Vagina (tissue), 2 donors: ENCODE measurements around the gene ARFGEF3. TPM values are rescaled to one million over a fixed set of nuclear protein-coding genes. Genes with fewer than 3 reads are reported as not detected.

ENCODE experiments used
- DNase-seq, 2 donors: peaks; one replicate each; pipeline ENCODE4 v3.0.0-alpha.2; 2017; ENCODE audit errors: extremely low spot score in 2 of 2
- H3K27ac ChIP-seq: fragments of 200-600 bp; sonication (generic); one replicate; pipeline ENCODE4 v1.5.1; 2019
- H3K27me3 ChIP-seq: fragments of 200-600 bp; sonication (generic); one replicate; pipeline ENCODE4 v1.5.1; 2019
- H3K36me3 ChIP-seq, 2 donors: fragments of 200-600 bp; sonication (generic); one replicate each; pipeline ENCODE4 v1.5.1; 2017 to 2019
- H3K4me1 ChIP-seq: fragments of 200-600 bp; sonication (generic); one replicate; pipeline ENCODE4 v1.5.1; 2019
- H3K4me3 ChIP-seq, 2 donors: fragments of 200-600 bp; sonication (generic); 1 replicate in 1 of 2; 2 replicates in 1 of 2; pipeline ENCODE4 v1.5.1; 2016 to 2019
- H3K9me3 ChIP-seq: fragments of 200-600 bp; sonication (generic); one replicate; pipeline ENCODE4 v1.5.1; 2019
- POLR2A ChIP-seq, 2 donors: fragments of 450-650 bp; IDR thresholded peaks; one replicate each; pipeline ENCODE4 v1.6.1; 2017; ENCODE audit warnings: antibody characterized with exemption in 2 of 2, mild to moderate bottlenecking in 2 of 2, moderate library complexity in 2 of 2
- POLR2AphosphoS5 ChIP-seq, 2 donors: sonication (generic); formaldehyde crosslinking; IDR thresholded peaks; one replicate each; pipeline ENCODE4 v1.9.0; 2017; ENCODE audit warnings: antibody characterized with exemption in 2 of 2, mild to moderate bottlenecking in 2 of 2, low read depth in 1 of 2; ENCODE audit not compliant: insufficient read depth in 1 of 2
- intact Hi-C: fragments of 100-400 bp; cut with DNase I; formaldehyde crosslinking; loops from one replicate; pipeline ENCODE4 v1.15.1; 2023
- total RNA-seq: library from RNA; depleted of rRNA; stranded (reverse); fragments of >200 nt; gene quantifications from one replicate; pipeline ENCODE4 v1.2.3, GENCODE V29; 2016
- TF ChIP-seq, protein P1 (sequence below), 3 experiments: fragments of 450-650 bp in 2 of 3; fragments of 200-600 bp in 1 of 3; sonication (generic) in 1 of 3; IDR thresholded peaks; one replicate each; pipeline ENCODE4 v1.5.1; 2017 to 2019; ENCODE audit warnings: antibody characterized with exemption in 3 of 3, mild to moderate bottlenecking in 2 of 3, moderate library complexity in 2 of 3

ARFGEF3 gene
- total RNA-seq, 1 donor from 2014 or later = 2.2 TPM

DNA sequence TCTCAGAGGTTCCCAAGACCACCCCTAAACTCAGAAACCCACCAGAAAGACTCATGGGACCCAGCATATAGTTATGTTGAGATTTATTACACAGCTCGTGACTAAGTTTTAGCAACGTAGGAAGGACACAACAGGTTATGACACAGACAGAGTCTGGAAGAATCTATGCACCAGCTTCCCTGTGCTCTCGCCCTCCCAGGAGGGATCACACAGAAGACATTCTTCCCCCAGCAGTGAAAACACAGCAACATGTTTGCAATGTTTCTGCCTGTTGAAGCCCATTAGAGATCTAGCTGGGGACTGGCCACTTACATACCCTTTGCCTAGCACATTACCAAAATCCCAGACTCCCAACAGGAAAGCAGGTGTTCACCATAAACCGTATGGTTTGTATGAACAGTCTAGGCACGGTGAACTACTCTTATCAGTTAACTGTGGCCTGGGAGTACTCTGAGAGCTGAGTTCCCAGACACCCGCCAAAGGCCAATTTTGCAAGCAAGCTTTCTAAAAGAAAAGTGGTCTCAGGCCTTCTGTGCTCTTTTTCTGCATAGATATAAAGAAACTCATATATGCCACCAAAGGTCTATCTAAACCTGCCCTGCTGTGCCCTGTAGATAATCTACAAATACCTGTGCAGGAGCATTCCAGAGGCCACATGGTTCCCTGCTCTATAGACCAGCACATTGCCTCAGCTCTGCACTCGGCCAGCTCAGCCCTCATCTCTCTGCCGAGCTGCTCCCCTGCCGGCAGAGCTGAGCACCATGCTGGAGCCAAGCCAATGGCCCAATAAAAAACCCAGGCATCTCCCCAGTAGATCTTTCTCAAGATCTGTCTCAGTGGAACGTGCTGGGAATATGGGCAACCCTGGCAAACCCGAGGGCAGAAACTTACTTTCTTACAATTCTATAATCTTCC lies 146.3 kb downstream of the ARFGEF3 start:
- intact Hi-C loops = no loop called here
- Histone ChIP-seq H3K4me3 (no peak overlapping the region), H3K36me3 (no peaks in the 10 kb centered on the region), H3K27me3 (no peaks in the 10 kb centered on the region), H3K9me3 (no peaks in the 10 kb centered on the region), H3K4me1 (no peaks in the 10 kb centered on the region), H3K27ac (peak overlapping the region; percentile 42)
- TF ChIP-seq POLR2AphosphoS5 (IDR thresholded peaks at IDR 0.05; ENCODE audit: insufficient read depth in 1 of 2, low read depth in 1 of 2) (no peak), POLR2A (IDR thresholded peaks at IDR 0.05) (no peak)
- TF ChIP-seq, protein P1, sequence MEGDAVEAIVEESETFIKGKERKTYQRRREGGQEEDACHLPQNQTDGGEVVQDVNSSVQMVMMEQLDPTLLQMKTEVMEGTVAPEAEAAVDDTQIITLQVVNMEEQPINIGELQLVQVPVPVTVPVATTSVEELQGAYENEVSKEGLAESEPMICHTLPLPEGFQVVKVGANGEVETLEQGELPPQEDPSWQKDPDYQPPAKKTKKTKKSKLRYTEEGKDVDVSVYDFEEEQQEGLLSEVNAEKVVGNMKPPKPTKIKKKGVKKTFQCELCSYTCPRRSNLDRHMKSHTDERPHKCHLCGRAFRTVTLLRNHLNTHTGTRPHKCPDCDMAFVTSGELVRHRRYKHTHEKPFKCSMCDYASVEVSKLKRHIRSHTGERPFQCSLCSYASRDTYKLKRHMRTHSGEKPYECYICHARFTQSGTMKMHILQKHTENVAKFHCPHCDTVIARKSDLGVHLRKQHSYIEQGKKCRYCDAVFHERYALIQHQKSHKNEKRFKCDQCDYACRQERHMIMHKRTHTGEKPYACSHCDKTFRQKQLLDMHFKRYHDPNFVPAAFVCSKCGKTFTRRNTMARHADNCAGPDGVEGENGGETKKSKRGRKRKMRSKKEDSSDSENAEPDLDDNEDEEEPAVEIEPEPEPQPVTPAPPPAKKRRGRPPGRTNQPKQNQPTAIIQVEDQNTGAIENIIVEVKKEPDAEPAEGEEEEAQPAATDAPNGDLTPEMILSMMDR (IDR thresholded peaks at IDR 0.05) = no peak
- DNase-seq = no peak

DNA sequence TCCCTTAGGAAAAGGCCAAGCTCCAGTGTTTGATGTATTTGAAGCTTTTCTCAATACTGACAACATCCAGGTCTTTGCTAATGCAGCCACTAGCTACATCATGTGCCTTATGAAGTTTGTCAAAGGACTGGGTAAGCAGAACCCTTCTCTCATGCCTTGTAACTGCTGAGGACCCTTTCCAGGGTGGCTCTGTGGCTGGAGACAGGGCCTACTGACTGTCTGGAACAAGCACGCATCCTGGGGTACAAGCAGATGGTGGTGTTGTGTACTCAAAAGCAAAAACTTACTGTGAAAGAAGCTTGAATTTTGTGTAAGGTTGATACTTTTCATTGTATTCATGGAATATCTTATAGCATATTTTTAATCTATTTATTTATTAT lies 147.0 kb downstream of the ARFGEF3 start:
- no peak for DNase-seq
- no peak for TF ChIP-seq POLR2A (IDR thresholded peaks at IDR 0.05)
- TF ChIP-seq POLR2AphosphoS5 (IDR thresholded peaks at IDR 0.05; ENCODE audit: insufficient read depth in 1 of 2, low read depth in 1 of 2) = no peak
- TF ChIP-seq, protein P1 (IDR thresholded peaks at IDR 0.05) = no peak
- intact Hi-C loops = no loop called here
- H3K36me3 ChIP-seq = no peaks in the 10 kb centered on the region
- no peaks in the 10 kb centered on the region for H3K9me3 ChIP-seq
- H3K27me3 ChIP-seq = no peaks in the 10 kb centered on the region
- H3K4me3 ChIP-seq = no peak overlapping the region
- H3K4me1 ChIP-seq = no peaks in the 10 kb centered on the region
- no peak overlapping the region for H3K27ac ChIP-seq

DNA sequence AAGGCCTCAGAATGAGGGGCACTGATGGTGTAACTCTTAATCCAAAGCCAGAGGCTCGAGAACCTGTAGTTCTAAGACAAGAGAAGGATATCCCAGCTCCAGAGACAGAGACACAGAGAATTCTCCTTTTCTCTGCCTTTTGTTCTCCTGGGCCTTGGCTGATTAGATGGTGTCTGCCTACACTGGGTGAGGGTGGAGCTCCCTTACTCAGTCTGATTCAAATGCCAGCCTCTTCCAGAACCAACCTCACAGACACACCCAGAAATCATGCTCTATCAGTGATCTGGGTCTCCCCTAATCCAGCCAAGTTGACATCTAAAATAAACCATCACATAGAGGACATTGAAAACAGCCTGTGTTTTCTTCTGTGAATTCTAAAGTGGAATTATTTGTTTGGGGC lies 148.0 kb downstream of the ARFGEF3 start:
- Histone ChIP-seq H3K36me3 (no peaks in the 10 kb centered on the region), H3K4me3 (no peak overlapping the region), H3K27ac (no peak overlapping the region), H3K4me1 (no peaks in the 10 kb centered on the region), H3K9me3 (no peaks in the 10 kb centered on the region), H3K27me3 (no peaks in the 10 kb centered on the region)
- TF ChIP-seq POLR2AphosphoS5 (IDR thresholded peaks at IDR 0.05; ENCODE audit: insufficient read depth in 1 of 2, low read depth in 1 of 2) (no peak), POLR2A (IDR thresholded peaks at IDR 0.05) (no peak)
- TF ChIP-seq, protein P1 (IDR thresholded peaks at IDR 0.05) = no peak
- DNase-seq = no peak
- intact Hi-C loops = no loop called here

DNA sequence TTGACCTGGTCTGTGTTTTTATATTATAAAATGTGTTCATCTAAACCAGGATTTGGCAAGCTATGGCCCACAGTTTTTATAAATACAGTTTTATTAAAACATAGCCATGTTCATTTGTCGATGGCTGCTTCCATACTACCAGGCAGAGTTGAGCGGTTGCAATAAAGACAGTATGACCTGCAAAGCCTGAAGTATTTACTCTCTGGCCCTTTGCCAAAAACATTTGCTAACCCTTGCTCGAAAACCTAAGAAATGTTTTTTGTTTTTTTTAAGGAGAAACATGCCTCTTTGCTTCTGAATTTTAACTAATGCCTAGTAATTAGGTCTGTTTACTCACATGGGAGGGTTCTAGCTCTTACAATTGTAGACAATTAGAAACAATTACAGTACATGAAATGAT lies 148.6 kb downstream of the ARFGEF3 start:
- DNase-seq = no peak
- TF ChIP-seq POLR2A (IDR thresholded peaks at IDR 0.05) = no peak
- TF ChIP-seq POLR2AphosphoS5 (IDR thresholded peaks at IDR 0.05; ENCODE audit: insufficient read depth in 1 of 2, low read depth in 1 of 2) = no peak
- TF ChIP-seq, protein P1 (IDR thresholded peaks at IDR 0.05) = no peak
- no peaks in the 10 kb centered on the region for H3K36me3 ChIP-seq
- H3K4me1 ChIP-seq = no peaks in the 10 kb centered on the region
- intact Hi-C loops = no loop called here
- no peaks in the 10 kb centered on the region for H3K9me3 ChIP-seq
- no peaks in the 10 kb centered on the region for H3K27me3 ChIP-seq
- no peak overlapping the region for H3K27ac ChIP-seq
- no peak overlapping the region for H3K4me3 ChIP-seq

DNA sequence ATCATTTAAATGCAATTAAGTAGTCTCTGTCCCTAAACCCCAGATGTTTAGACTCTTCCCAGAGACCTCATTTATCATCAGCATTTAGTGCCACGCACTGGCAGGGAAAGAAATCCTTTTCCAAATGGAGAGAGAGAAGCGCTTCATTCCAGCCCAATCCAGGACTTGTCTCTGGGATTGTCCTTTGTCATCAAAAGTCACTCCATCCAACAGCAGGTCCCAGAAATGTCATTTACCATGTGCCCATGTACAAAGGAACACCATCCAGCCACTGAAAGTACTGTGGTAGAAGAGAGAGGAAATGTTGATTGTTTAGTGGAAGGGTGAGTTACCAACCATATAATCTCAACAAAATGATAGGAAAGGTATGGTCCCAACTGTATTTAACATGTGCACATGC lies 149.1 kb downstream of the ARFGEF3 start:
- Histone ChIP-seq H3K4me1 (no peaks in the 10 kb centered on the region), H3K36me3 (no peaks in the 10 kb centered on the region), H3K9me3 (no peaks in the 10 kb centered on the region), H3K4me3 (no peak overlapping the region), H3K27ac (no peak overlapping the region), H3K27me3 (no peaks in the 10 kb centered on the region)
- no peak for DNase-seq
- intact Hi-C loops = no loop called here
- TF ChIP-seq, protein P1 (IDR thresholded peaks at IDR 0.05) = no peak
- TF ChIP-seq POLR2A (IDR thresholded peaks at IDR 0.05) (no peak), POLR2AphosphoS5 (IDR thresholded peaks at IDR 0.05; ENCODE audit: insufficient read depth in 1 of 2, low read depth in 1 of 2) (no peak)
